CD14-positive monocyte (primary cell): ENCODE results near the gene FOXL2NB. TPM values are rescaled to one million over a fixed set of nuclear protein-coding genes. Genes with fewer than 3 reads are reported as not detected.

Experiments used
- DNase-seq, 3 donors: peaks; one replicate each; pipeline ENCODE4 v3.0.0-alpha.2; 2011 to 2022
- H2AFZ ChIP-seq: 2 replicates; pipeline ENCODE4 v1.6.0; 2012; ENCODE audit warnings: mild to moderate bottlenecking, low read depth, low read length, inconsistent platforms; ENCODE audit not compliant: insufficient read depth, poor library complexity, severe bottlenecking
- H3K27ac ChIP-seq, 2 donors: 1 replicate in 1 of 2; 2 replicates in 1 of 2; pipeline ENCODE4 v1.5.1; 2012 to 2013; ENCODE audit warnings: low read length in 2 of 2, control low read depth in 1 of 2, inconsistent platforms in 1 of 2, low read depth in 1 of 2, mild to moderate bottlenecking in 1 of 2
- H3K27me3 ChIP-seq, 2 donors: one replicate each; pipeline versions ENCODE4 v1.6.0 to v1.6.1; 2011 to 2013; ENCODE audit warnings: low read length in 2 of 2; ENCODE audit not compliant: control insufficient read depth in 2 of 2, insufficient read depth in 2 of 2
- H3K36me3 ChIP-seq, 2 donors: replicated peaks in 1 of 2; 1 replicate in 1 of 2; 2 replicates in 1 of 2; pipeline versions ENCODE4 v1.5.1 to v1.6.1; 2012 to 2013; ENCODE audit warnings: low read length in 2 of 2, control low read depth in 1 of 2, inconsistent platforms in 1 of 2, mild to moderate bottlenecking in 1 of 2; ENCODE audit not compliant: insufficient read depth in 2 of 2, control insufficient read depth in 1 of 2
- H3K4me1 ChIP-seq, 2 donors: 1 replicate in 1 of 2; 2 replicates in 1 of 2; pipeline versions ENCODE4 v1.5.1 to v1.6.1; 2012 to 2013; ENCODE audit warnings: low read length in 2 of 2, control low read depth in 1 of 2, inconsistent platforms in 1 of 2, mild to moderate bottlenecking in 1 of 2, moderate library complexity in 1 of 2; ENCODE audit not compliant: insufficient read depth in 2 of 2, control insufficient read depth in 1 of 2
- H3K4me2 ChIP-seq: replicated peaks from 2 replicates; pipeline ENCODE3; 2012; ENCODE audit warnings: low read length, moderate library complexity, mild to moderate bottlenecking; ENCODE audit not compliant: poor library complexity, severe bottlenecking; ENCODE audit errors: extremely low read depth
- H3K4me3 ChIP-seq, 3 experiments: fragments of 200-600 bp in 1 of 3; sonication (generic) in 1 of 3; replicated peaks in 1 of 3; 1 replicate in 2 of 3; 2 replicates in 1 of 3; pipeline ENCODE4 v1.5.1; 2011 to 2013; ENCODE audit warnings: low read length in 3 of 3, mild to moderate bottlenecking in 3 of 3, control low read depth in 2 of 3, low read depth in 2 of 3, inconsistent platforms in 1 of 3, moderate library complexity in 1 of 3
- H3K79me2 ChIP-seq: 2 replicates; pipeline ENCODE4 v1.6.0; 2012; ENCODE audit warnings: mild to moderate bottlenecking, control low read depth, inconsistent platforms, low read length, moderate library complexity; ENCODE audit not compliant: insufficient read depth
- H3K9ac ChIP-seq: 2 replicates; pipeline ENCODE4 v1.6.0; 2017; ENCODE audit warnings: low read length, mild to moderate bottlenecking; ENCODE audit not compliant: insufficient read depth, poor library complexity, severe bottlenecking
- H3K9me3 ChIP-seq, 2 donors: replicated peaks in 1 of 2; 1 replicate in 1 of 2; 2 replicates in 1 of 2; pipeline versions ENCODE4 v1.5.1 to v1.6.1; 2012 to 2013; ENCODE audit warnings: low read length in 2 of 2, control low read depth in 1 of 2; ENCODE audit not compliant: control insufficient read depth in 1 of 2, insufficient read depth in 1 of 2
- H4K20me1 ChIP-seq: 2 replicates; pipeline ENCODE4 v1.6.0; 2012; ENCODE audit warnings: mild to moderate bottlenecking, low read length, control low read depth, moderate library complexity; ENCODE audit not compliant: insufficient read depth
- H3K27ac Mint-ChIP-seq, 7 donors: one replicate each; pipeline ENCODE4 v1.8.0; 2020; ENCODE audit warnings: mild to moderate bottlenecking in 7 of 7, mixed read lengths in 7 of 7, moderate library complexity in 6 of 7, inconsistent platforms in 2 of 7
- H3K27me3 Mint-ChIP-seq, 3 donors: one replicate each; pipeline ENCODE4 v1.8.0; 2021 to 2022; ENCODE audit warnings: low read depth in 3 of 3, mild to moderate bottlenecking in 3 of 3, mixed read lengths in 3 of 3, moderate library complexity in 3 of 3, inconsistent platforms in 1 of 3
- H3K36me3 Mint-ChIP-seq, 2 donors: one replicate each; pipeline ENCODE4 v1.8.0; 2020; ENCODE audit warnings: mixed read lengths in 2 of 2, inconsistent platforms in 1 of 2, mild to moderate bottlenecking in 1 of 2
- H3K4me1 Mint-ChIP-seq: one replicate; pipeline ENCODE4 v1.8.0; 2020; ENCODE audit warnings: mild to moderate bottlenecking, mixed read lengths
- H3K4me3 Mint-ChIP-seq, 2 donors: one replicate each; pipeline ENCODE4 v1.8.0; 2020; ENCODE audit warnings: mild to moderate bottlenecking in 2 of 2, mixed read lengths in 2 of 2, moderate library complexity in 1 of 2
- H3K9me3 Mint-ChIP-seq, 7 donors: one replicate each; pipeline ENCODE4 v1.8.0; 2020 to 2022; ENCODE audit warnings: mixed read lengths in 7 of 7, mild to moderate bottlenecking in 6 of 7, moderate library complexity in 6 of 7, inconsistent platforms in 2 of 7
- CTCF ChIP-seq: fragments of 200-600 bp; IDR thresholded peaks from one replicate; pipeline ENCODE4 v1.8.0; 2022; ENCODE audit warnings: antibody characterized with exemption, mild to moderate bottlenecking
- WGBS: methylation state at CpG from one replicate; pipeline ENCODE4 v1.1.5; 2013; ENCODE audit warnings: missing lambda C conversion rate; ENCODE audit not compliant: insufficient coverage; 5-methylcytosine and 5-hydroxymethylcytosine counted together
- intact Hi-C, 2 donors: fragments of 100-400 bp; cut with micrococcal nuclease; formaldehyde crosslinking; loops; one replicate each; pipeline versions ENCODE4 v1.15.0 to v1.15.1; 2023
- polyA plus RNA-seq, 3 donors: library from polyadenylated mRNA; depleted of rRNA in 1 of 3; unstranded in 2 of 3; stranded (reverse) in 1 of 3; fragments of 300-500 nt in 2 of 3; fragments of >200 nt in 1 of 3; fragmentation: Illumina TruSeq in 2 of 3; gene quantifications; 1 replicate in 2 of 3; 2 replicates in 1 of 3; pipeline ENCODE4 v1.2.3, GENCODE V29; 2012 to 2021

FOXL2NB gene
- polyA plus RNA-seq, 3 donors = not detected

- Mint-ChIP-seq H3K36me3 (peaks cover 1 to 7% of the 10 kb centered on the region in 2 donors), H3K27me3 (peaks cover 51 to 73% (median 61%) of the 10 kb centered on the region in 3 donors), H3K4me1 (peaks cover 27% of the 10 kb centered on the region), H3K27ac (no peak overlapping the region), H3K9me3 (peaks cover 0 to 14% (median 7%) of the 10 kb centered on the region in 7 donors), H3K4me3 (no peak overlapping the region)
- Histone ChIP-seq H3K27ac (no peak overlapping the region), H2AFZ (no peak overlapping the region), H3K4me3 (no peak overlapping the region), H3K27me3 (peaks cover 32 to 53% of the 10 kb centered on the region in 2 donors), H3K4me2 (no peak overlapping the region), H3K9me3 (peaks cover 8 to 23% of the 10 kb centered on the region in 2 donors), H3K9ac (no peak overlapping the region), H4K20me1 (no peaks in the 10 kb centered on the region), H3K36me3 (no peaks in the 10 kb centered on the region), H3K4me1 (peaks cover 25 to 27% of the 10 kb centered on the region in 2 donors), H3K79me2 (no peaks in the 10 kb centered on the region)
- 100% methylated on average over 1 of the region's 4 CpGs for WGBS
- no peak for TF ChIP-seq CTCF
- intact Hi-C loops = no loop called here
- DNase-seq = no peak
Measured at GRCh38 chr3:138933068-138933668, 13.8 kb upstream of the FOXL2NB start.

- Mint-ChIP-seq H3K4me1 (peaks cover 35% of the 10 kb centered on the region), H3K36me3 (peaks cover 6 to 7% of the 10 kb centered on the region in 2 donors), H3K9me3 (peaks cover 0 to 22% (median 7%) of the 10 kb centered on the region in 7 donors), H3K4me3 (peak overlapping the region in 1 of 2 donors; percentile 83), H3K27ac (no peak overlapping the region), H3K27me3 (peaks cover 59 to 83% (median 70%) of the 10 kb centered on the region in 3 donors)
- H3K4me3 ChIP-seq = no peak overlapping the region
- H3K27me3 ChIP-seq = peaks cover 42 to 63% of the 10 kb centered on the region in 2 donors
- no peak overlapping the region for H3K9ac ChIP-seq
- no peak overlapping the region for H3K27ac ChIP-seq
- no peak overlapping the region for H3K4me2 ChIP-seq
- H3K9me3 ChIP-seq = peaks cover 8 to 31% of the 10 kb centered on the region in 2 donors
- H2AFZ ChIP-seq = no peak overlapping the region
- no peaks in the 10 kb centered on the region for H3K79me2 ChIP-seq
- WGBS = 100% methylated on average over 2 of the region's 3 CpGs
- peaks cover 35 to 37% of the 10 kb centered on the region in 2 donors for H3K4me1 ChIP-seq
- no peaks in the 10 kb centered on the region for H3K36me3 ChIP-seq
- H4K20me1 ChIP-seq = no peaks in the 10 kb centered on the region
- intact Hi-C loops = no loop called here
- TF ChIP-seq CTCF = no peak
- no peak for DNase-seq
Measured at GRCh38 chr3:138933981-138934691, 12.9 kb upstream of the FOXL2NB start.
